Naive thymus-derived CD4-positive, alpha-beta T cell (primary cell): Measurements from ENCODE around the gene SOX4. TPM values are rescaled to one million over a fixed set of nuclear protein-coding genes. Genes with fewer than 3 reads are reported as not detected.

Source experiments
- ATAC-seq: fragments of 150-1000 bp; cut with Tn5 transposase; 2 replicates; pipeline ENCODE4 v1.10.0; 2021; ENCODE audit warnings: mild to moderate bottlenecking, moderate library complexity
- CTCF ChIA-PET: fragments of 350-600 bp; sonication (Branson Sonifier 250); formaldehyde crosslinking; loops from one replicate; lab custom pipeline; 2021; ENCODE audit warnings: antibody characterized with exemption; lab: Charles Lee
- POLR2A ChIA-PET: fragments of 350-600 bp; sonication (Branson Sonifier 250); formaldehyde crosslinking; loops from one replicate; lab custom pipeline; 2021; ENCODE audit warnings: antibody characterized with exemption, inconsistent platforms; lab: Charles Lee
- DNase-seq, 9 donors: peaks; one replicate each; pipeline versions ENCODE4 v3.0.0 to v3.0.0-alpha.2; 2020 to 2022; ENCODE audit warnings: mixed read lengths in 1 of 9
- H3K27ac ChIP-seq: one replicate; pipeline ENCODE4 v1.7.0; 2013; ENCODE audit warnings: mild to moderate bottlenecking, low read depth, low read length, moderate library complexity
- H3K27me3 ChIP-seq, 2 donors: one replicate each; pipeline ENCODE4 v1.7.0; 2013; ENCODE audit warnings: low read length in 2 of 2, mild to moderate bottlenecking in 2 of 2, moderate library complexity in 2 of 2; ENCODE audit not compliant: control insufficient read depth in 2 of 2, insufficient read depth in 2 of 2
- H3K36me3 ChIP-seq, 3 experiments: 1 replicate in 2 of 3; 2 replicates in 1 of 3; pipeline ENCODE4 v1.7.0; 2013; ENCODE audit warnings: low read length in 3 of 3, mild to moderate bottlenecking in 3 of 3, moderate library complexity in 1 of 3; ENCODE audit not compliant: insufficient read depth in 3 of 3, control insufficient read depth in 2 of 3
- H3K4me1 ChIP-seq, 2 donors: one replicate each; pipeline ENCODE4 v1.7.0; 2013; ENCODE audit warnings: low read length in 2 of 2, mild to moderate bottlenecking in 2 of 2, moderate library complexity in 1 of 2; ENCODE audit not compliant: control insufficient read depth in 2 of 2, insufficient read depth in 2 of 2
- H3K4me3 ChIP-seq: 2 replicates; pipeline ENCODE4 v1.7.0; 2013; ENCODE audit warnings: mild to moderate bottlenecking, low read length
- H3K9me3 ChIP-seq, 3 experiments: 1 replicate in 2 of 3; 2 replicates in 1 of 3; pipeline ENCODE4 v1.7.0; 2013; ENCODE audit warnings: low read length in 3 of 3; ENCODE audit not compliant: control insufficient read depth in 2 of 3
- H3K27ac Mint-ChIP-seq, 9 donors: one replicate each; pipeline ENCODE4 v1.8.0; 2020 to 2022; ENCODE audit warnings: mixed read lengths in 9 of 9, mild to moderate bottlenecking in 8 of 9, moderate library complexity in 5 of 9, inconsistent platforms in 2 of 9
- H3K27me3 Mint-ChIP-seq, 5 donors: one replicate each; pipeline ENCODE4 v1.8.0; 2021 to 2022; ENCODE audit warnings: mixed read lengths in 5 of 5, mild to moderate bottlenecking in 1 of 5
- H3K36me3 Mint-ChIP-seq, 5 donors: one replicate each; pipeline ENCODE4 v1.8.0; 2020 to 2022; ENCODE audit warnings: mixed read lengths in 5 of 5, mild to moderate bottlenecking in 3 of 5, inconsistent platforms in 1 of 5
- H3K4me1 Mint-ChIP-seq, 7 donors: one replicate each; pipeline ENCODE4 v1.8.0; 2020 to 2022; ENCODE audit warnings: mixed read lengths in 7 of 7, mild to moderate bottlenecking in 3 of 7, inconsistent platforms in 1 of 7
- H3K4me3 Mint-ChIP-seq, 10 donors: one replicate each; pipeline ENCODE4 v1.8.0; 2020 to 2022; ENCODE audit warnings: mild to moderate bottlenecking in 10 of 10, mixed read lengths in 10 of 10, moderate library complexity in 6 of 10, inconsistent platforms in 2 of 10
- H3K9me3 Mint-ChIP-seq, 11 donors: one replicate each; pipeline ENCODE4 v1.8.0; 2020 to 2022; ENCODE audit warnings: mixed read lengths in 11 of 11, mild to moderate bottlenecking in 4 of 11, inconsistent platforms in 1 of 11, moderate library complexity in 1 of 11
- intact Hi-C, 2 donors: fragments of 100-400 bp; cut with micrococcal nuclease; formaldehyde crosslinking; loops; one replicate each; pipeline ENCODE4 v1.15.1; 2023
- polyA plus RNA-seq, 2 donors: library from polyadenylated mRNA; unstranded; fragments of 300-500 nt; fragmentation: Illumina TruSeq; gene quantifications; one replicate each; pipeline ENCODE4 v1.2.3, GENCODE V29; 2021
- total RNA-seq, 6 experiments: library from RNA in 5 of 6; stranded (reverse) in 5 of 6; gene quantifications; 1 replicate in 5 of 6; 2 replicates in 1 of 6; pipeline ENCODE4 v1.2.3 and lab custom pipeline; 2021 to 2026

Gene SOX4
- total and polyA plus RNA-seq, 7 experiments from 2014 or later, result 0.73 to 11.0 (median 1.4) TPM

DNA sequence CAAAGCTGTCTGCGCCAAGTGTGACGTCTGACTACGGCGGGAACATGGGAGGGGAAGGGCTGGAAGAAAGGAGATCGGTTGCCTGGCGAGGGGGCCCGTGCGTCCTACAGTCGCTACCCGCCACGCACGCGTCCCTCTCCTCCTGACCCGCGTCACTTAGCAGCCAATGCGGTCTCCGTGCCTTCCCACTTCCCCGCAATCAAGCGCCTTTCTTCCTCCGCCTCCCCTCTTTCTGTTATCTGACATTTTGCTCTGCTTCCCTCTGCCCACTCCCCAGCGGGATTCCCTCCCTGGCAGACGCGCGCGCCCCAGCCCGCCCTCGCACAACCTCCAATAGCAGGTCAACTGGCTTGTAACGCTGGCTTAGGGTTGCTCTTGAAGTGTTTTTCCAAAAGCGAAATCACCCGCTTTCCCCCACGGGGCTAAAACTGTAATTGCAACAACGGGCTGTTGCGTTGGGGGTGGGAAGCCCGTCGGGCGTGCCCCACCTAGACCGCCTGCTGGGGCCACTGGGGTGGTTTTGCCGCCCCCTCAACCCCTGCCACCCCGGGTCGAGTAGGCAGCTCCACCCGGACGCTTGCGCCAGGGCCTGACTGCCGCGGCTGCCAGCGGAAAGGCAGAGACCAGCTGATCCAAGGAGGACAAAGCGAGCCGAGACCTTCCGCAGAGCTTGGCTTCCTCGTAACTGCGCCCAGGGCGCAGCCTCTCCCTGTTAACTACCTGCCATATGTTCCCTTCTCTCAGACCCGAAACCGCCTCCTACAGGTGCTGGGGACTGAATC lies 6.2 kb upstream of the SOX4 start:
- H3K9me3 Mint-ChIP-seq, result peaks cover 0 to 8% (median 5%) of the 10 kb centered on the region in 11 donors
- H3K27ac ChIP-seq, result no peak overlapping the region
- H3K27ac Mint-ChIP-seq, result peak overlapping the region in 5 of 9 donors; percentile 56 to 90 (median 82)
- H3K9me3 ChIP-seq, result no peaks in the 10 kb centered on the region
- ChIA-PET POLR2A (no interaction called here), CTCF (interaction anchor here (2.7 to 4.0 kb wide), 2 partner anchors 10 to 1022 kb away, joined by 9 to 38 read pairs; no protein-coding TSS in a partner anchor)
- ATAC-seq (peak; percentile 38), DNase-seq (peak in 8 of 9 donors; percentile 16 to 36 (median 24))
- peaks cover 0 to 18% (median 13%) of the 10 kb centered on the region in 7 donors for H3K4me1 Mint-ChIP-seq
- intact Hi-C loops, result loop anchor here (5.0 kb wide), 3 partner anchors 60 to 800 kb away; no protein-coding TSS in a partner anchor
- peak overlapping the region; percentile 87 to 98 (median 93) for H3K4me3 Mint-ChIP-seq
- H3K4me1 ChIP-seq, result peaks cover 0 to 7% of the 10 kb centered on the region in 2 donors
- peaks cover 0 to 6% (median 0%) of the 10 kb centered on the region in 3 experiments for H3K36me3 ChIP-seq
- peak overlapping the region; percentile 64 for H3K4me3 ChIP-seq
- peaks cover 0 to 3% (median 0%) of the 10 kb centered on the region in 5 donors for H3K36me3 Mint-ChIP-seq
- peaks cover 28 to 58% (median 41%) of the 10 kb centered on the region in 5 donors for H3K27me3 Mint-ChIP-seq
- no peaks in the 10 kb centered on the region for H3K27me3 ChIP-seq

DNA sequence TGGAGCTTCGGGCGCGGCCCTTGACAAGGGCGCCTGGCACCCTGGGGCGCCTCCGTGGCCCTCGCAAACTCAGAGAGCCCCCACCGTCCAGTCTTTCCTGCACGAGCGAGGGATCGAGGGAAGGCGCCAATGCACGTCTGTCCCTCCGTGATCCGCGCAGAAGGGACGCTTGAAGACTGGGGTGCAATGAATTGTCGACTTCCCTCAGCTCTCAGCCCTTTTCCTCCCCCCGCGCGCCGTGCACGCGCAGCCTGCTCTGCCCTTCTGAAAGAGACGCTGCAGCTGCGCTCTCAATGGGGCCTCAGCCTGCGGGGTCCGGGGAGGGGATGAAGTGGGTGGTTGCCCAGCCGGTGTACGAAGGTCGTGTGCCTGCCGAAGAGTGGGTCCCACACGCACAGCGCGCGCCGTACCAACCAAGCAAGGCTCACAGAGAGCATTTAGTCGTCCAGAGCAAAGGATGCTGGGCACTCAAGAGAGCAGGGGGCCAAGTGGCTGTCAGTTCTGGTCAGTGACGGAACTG lies 5.5 kb upstream of the SOX4 start:
- Mint-ChIP-seq H3K27ac (peak overlapping the region in 6 of 9 donors; percentile 19 to 90 (median 81)), H3K27me3 (peaks cover 31 to 56% (median 45%) of the 10 kb centered on the region in 5 donors), H3K36me3 (no peaks in the 10 kb centered on the region), H3K4me1 (peaks cover 0 to 18% (median 13%) of the 10 kb centered on the region in 7 donors), H3K4me3 (peak overlapping the region; percentile 87 to 98 (median 93)), H3K9me3 (peaks cover 0 to 4% (median 0%) of the 10 kb centered on the region in 11 donors)
- H3K27ac ChIP-seq, result no peak overlapping the region
- ChIA-PET CTCF (interaction anchor here (0.9 to 4.0 kb wide), 4 partner anchors 10 to 1030 kb away, joined by 3 to 38 read pairs (median 7); no protein-coding TSS in a partner anchor), POLR2A (no interaction called here)
- peaks cover 0 to 7% of the 10 kb centered on the region in 2 donors for H3K4me1 ChIP-seq
- intact Hi-C loops, result loop anchor here (2.0 to 5.0 kb wide), 9 partner anchors 61 to 1495 kb away; partner anchors contain the start of genes E2F3 (in 1 of the 2) and MBOAT1 (in 1 of the 2)
- no peaks in the 10 kb centered on the region for H3K27me3 ChIP-seq
- H3K9me3 ChIP-seq, result no peaks in the 10 kb centered on the region
- peak overlapping the region; percentile 64 for H3K4me3 ChIP-seq
- peaks cover 0 to 6% (median 0%) of the 10 kb centered on the region in 3 experiments for H3K36me3 ChIP-seq
- DNase-seq (peak in 7 of 9 donors; percentile 20 to 47 (median 38)), ATAC-seq (peak; percentile 53)

DNA sequence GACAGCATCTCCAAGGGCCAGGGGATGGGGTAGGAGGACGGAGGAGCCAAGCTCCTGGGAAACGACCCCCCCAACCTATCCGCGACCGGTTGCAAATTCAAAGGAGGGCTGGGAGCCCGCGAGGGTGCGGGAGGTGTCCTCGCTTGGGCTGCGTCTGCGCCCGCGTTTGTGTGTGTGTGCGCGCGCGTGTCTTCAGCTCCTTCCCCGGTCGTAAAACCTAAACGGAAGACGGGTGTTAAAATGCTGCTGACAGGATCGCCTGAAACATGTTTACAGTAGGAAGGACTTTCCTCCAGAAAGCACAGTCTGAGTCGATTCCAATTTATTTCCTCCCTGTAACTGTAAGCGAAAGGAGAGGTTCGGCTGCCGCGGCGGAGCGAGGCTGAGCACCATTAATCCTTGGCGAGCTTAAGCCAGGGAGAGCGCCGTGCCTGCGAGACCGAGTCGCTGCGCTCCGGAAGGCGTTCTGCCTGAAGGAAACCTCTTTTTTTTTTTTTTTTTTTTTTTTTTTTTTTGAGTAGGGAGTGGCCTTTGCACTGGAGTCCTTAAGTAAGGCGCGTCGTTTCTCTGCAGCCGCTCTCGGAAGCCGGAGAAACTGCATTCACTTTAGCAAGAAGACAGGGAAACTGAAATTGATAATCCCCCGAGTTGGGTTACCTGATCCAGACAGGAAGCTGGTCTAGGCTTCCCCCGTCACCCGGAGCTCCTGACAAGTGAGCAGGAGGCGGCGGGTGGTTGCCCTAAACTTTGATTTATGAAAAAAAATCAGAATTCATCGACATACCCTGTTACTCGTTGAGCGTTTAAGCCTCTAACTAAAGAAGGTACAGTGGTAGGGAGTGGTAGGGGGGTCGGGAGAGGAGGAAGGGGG lies 4.8 kb upstream of the SOX4 start:
- no peak overlapping the region for H3K27ac ChIP-seq

DNA sequence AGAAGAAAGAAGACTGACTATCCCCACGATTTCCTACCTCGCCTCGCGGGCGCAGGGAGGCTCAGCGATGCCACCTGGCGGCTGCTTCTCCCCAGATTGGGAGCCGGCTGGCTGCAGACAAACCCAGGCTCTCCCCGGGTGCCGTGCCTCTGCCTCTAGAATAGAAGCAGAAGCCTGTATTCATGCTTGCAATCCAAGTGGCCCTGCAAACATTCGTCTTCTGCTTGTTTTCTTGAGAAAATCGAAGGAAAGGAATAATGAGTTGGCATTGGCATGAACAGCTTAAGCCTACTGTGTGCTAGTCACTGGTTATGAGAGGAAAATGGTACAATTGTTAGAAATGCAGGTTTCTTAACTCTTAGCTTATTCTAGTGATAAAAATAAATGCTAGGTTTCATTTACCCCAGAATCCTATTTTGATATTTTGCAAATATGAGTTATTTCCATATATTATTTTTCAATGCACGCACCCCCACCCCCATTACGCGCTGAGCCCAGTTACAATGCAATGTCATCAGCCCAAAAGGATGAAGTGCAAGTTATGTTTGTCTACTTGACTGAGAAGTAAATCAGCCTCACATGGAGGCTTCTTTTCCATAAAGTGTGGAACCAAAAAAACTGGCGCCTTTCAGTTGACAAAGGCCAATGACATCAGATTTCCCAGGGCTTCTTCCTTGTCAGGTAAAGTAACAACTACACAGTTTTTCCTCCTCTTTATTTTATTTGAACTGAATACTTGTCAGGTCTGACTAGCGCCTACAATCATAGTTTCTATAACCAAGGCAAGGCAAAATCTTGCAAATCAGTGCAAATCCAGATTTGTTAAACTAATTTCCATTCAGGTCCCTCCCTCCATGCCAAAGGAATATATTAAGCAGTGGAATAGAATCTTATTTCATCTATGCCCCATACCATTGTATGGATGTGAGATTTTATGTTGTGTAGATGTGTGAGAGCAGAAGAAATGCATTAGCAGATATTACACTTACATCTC lies 3.9 kb upstream of the SOX4 start:
- ATAC-seq, result peak; percentile 66

More for the DNA sequence above, 4.8 kb upstream of the SOX4 start:
- Histone ChIP-seq H3K9me3 (no peaks in the 10 kb centered on the region), H3K36me3 (peaks cover 0 to 6% (median 0%) of the 10 kb centered on the region in 3 experiments), H3K4me1 (peaks cover 5 to 7% of the 10 kb centered on the region in 2 donors), H3K4me3 (peak overlapping the region; percentile 64), H3K27me3 (no peaks in the 10 kb centered on the region)
- peak overlapping the region in 7 of 9 donors; percentile 19 to 90 (median 80) for H3K27ac Mint-ChIP-seq
- CTCF ChIA-PET, result interaction anchor here (0.6 to 4.0 kb wide), 7 partner anchors 9 to 1040 kb away, joined by 3 to 38 read pairs (median 5); no protein-coding TSS in a partner anchor
- H3K4me1 Mint-ChIP-seq, result peaks cover 0 to 18% (median 13%) of the 10 kb centered on the region in 7 donors
- ATAC-seq (peak; percentile 25), DNase-seq (peak; percentile 13 to 59 (median 36))
- peaks cover 0 to 4% (median 0%) of the 10 kb centered on the region in 11 donors for H3K9me3 Mint-ChIP-seq
- peak overlapping the region; percentile 87 to 98 (median 93) for H3K4me3 Mint-ChIP-seq
- POLR2A ChIA-PET, result interaction anchor here (0.5 kb wide), 1 partner anchor 410 kb away, joined by 3 read pairs; no protein-coding TSS in a partner anchor
- peaks cover 31 to 53% (median 45%) of the 10 kb centered on the region in 5 donors for H3K27me3 Mint-ChIP-seq
- H3K36me3 Mint-ChIP-seq, result no peaks in the 10 kb centered on the region
- intact Hi-C loops, result loop anchor here (1.0 to 5.0 kb wide), 13 partner anchors 9 to 1496 kb away; partner anchors contain the start of genes E2F3 (in 1 of the 2) and MBOAT1 (in 1 of the 2)

DNA sequence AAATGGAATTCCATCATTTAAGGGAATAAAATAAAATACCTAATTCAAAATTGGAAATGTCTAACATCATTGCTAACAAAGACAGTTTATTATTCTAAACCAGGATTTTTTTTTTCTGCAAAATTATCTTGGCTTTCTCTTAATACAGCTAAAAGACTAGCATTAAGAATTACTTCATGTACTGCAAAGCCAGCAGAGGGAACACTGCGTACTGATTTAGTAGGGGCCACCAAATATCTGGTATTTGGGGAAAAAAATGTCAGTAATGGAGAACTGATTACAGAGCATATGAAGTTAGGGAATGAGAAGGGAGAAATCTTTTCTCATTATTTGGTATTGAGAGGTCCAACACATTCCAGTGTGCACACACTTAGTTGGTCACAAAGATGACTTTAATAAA lies 3.2 kb upstream of the SOX4 start:
- H3K4me3 Mint-ChIP-seq, result peak overlapping the region in 2 of 10 donors; percentile 55 to 88
- intact Hi-C loops, result loop anchor here in 1 of 2 donors (5.0 kb wide), 1 partner anchor 1378 kb away; the partner anchor contains the start of gene MBOAT1
- H3K36me3 Mint-ChIP-seq, result peaks cover 0 to 3% (median 0%) of the 10 kb centered on the region in 5 donors
- CTCF ChIA-PET, result interaction anchor here (4.0 kb wide), 1 partner anchor 1025 kb away, joined by 38 read pairs; no protein-coding TSS in a partner anchor
- Histone ChIP-seq H3K36me3 (peaks cover 0 to 6% (median 0%) of the 10 kb centered on the region in 3 experiments), H3K9me3 (no peaks in the 10 kb centered on the region), H3K4me1 (peaks cover 7 to 9% of the 10 kb centered on the region in 2 donors), H3K4me3 (no peak overlapping the region), H3K27ac (no peak overlapping the region), H3K27me3 (no peaks in the 10 kb centered on the region)
- peaks cover 0 to 22% (median 15%) of the 10 kb centered on the region in 7 donors for H3K4me1 Mint-ChIP-seq
- ATAC-seq (no peak), DNase-seq (no peak)
- no peak overlapping the region for H3K27ac Mint-ChIP-seq
- H3K9me3 Mint-ChIP-seq, result no peaks in the 10 kb centered on the region
- H3K27me3 Mint-ChIP-seq, result peaks cover 35 to 54% (median 43%) of the 10 kb centered on the region in 5 donors
- POLR2A ChIA-PET, result no interaction called here

More for the DNA sequence above, 3.9 kb upstream of the SOX4 start:
- Mint-ChIP-seq H3K4me1 (peaks cover 0 to 21% (median 13%) of the 10 kb centered on the region in 7 donors), H3K36me3 (peaks cover 0 to 1% (median 0%) of the 10 kb centered on the region in 5 donors), H3K27me3 (peaks cover 33 to 52% (median 42%) of the 10 kb centered on the region in 5 donors), H3K4me3 (peak overlapping the region; percentile 87 to 98 (median 93)), H3K27ac (peak overlapping the region in 6 of 9 donors; percentile 43 to 90 (median 74)), H3K9me3 (no peaks in the 10 kb centered on the region)
- Histone ChIP-seq H3K27ac (no peak overlapping the region), H3K4me3 (peak overlapping the region; percentile 64), H3K9me3 (no peaks in the 10 kb centered on the region), H3K27me3 (no peaks in the 10 kb centered on the region), H3K36me3 (peaks cover 0 to 6% (median 0%) of the 10 kb centered on the region in 3 experiments), H3K4me1 (peaks cover 7 to 9% of the 10 kb centered on the region in 2 donors)
- intact Hi-C loops, result loop anchor here (1.0 to 5.0 kb wide), 14 partner anchors 8 to 1497 kb away; partner anchors contain the start of genes MBOAT1 (in 2 of the 2) and E2F3 (in 1 of the 2)
- ChIA-PET CTCF (interaction anchor here (0.7 to 4.0 kb wide), 4 partner anchors 8 to 1032 kb away, joined by 3 to 38 read pairs (median 6); no protein-coding TSS in a partner anchor), POLR2A (interaction anchor here (0.7 kb wide), 1 partner anchor 111 kb away, joined by 3 read pairs; no protein-coding TSS in a partner anchor)
- DNase-seq, result peak; percentile 44 to 83 (median 69)
